ENCODE measurements around the gene LMAN2.

Gene LMAN2

DNA sequence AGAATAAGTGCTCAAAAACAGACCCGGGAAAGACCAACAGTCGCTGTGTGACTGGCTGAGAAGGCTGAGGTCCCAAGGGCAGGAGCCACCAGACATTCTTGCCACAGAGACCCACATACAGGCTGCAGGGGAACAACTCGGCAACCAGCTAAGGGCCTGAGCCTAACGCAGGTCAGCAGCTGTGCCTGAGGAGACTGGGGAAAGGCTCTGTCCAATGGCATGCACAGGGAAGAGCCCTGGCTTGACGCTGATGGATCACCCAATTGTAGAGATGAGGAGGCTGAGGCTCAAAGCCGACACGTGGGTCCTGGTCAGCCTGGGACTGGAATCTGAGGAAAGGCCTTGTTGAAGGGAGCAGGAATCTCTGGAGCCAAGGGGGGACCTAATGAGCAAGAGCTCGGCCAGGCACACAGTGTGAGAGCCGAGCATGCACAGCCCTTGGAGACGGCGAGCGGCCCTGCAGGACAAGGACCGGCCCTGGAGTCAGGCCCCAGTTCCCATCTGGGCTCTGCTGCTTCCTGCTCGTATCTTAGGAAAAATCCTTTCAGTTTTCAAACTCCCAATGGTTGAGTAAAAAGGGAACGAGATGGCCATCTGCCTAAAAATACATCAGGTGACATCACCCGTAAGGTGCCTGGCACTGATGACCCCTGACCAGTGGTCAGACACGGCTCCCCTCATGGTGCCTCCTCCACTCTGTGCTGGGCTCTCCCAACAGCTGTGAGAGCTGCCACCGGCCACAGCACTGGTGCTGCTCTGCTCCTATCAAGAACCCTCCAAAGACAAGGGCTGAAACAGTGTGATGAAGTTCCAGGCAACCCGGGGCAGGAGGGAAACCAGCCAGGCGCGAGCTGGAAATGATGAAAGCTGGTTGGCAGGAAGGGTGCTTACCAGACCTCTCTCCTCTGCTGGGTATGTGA lies 16.4 kb downstream of the LMAN2 start:
- DNase-seq (ENCODE audit: insufficient read length, low spot score) (no peak), FAIRE-seq (no peak)
- TF ChIP-seq CTCF (IDR thresholded peaks at IDR 0.05; ENCODE audit: insufficient read depth, missing control alignments): no peak

GRCh38 chr5:177334155-177334551 lies 17.3 kb downstream of the LMAN2 start:
- TF ChIP-seq CTCF (IDR thresholded peaks at IDR 0.05; ENCODE audit: insufficient read depth, missing control alignments): no peak
- DNase-seq (ENCODE audit: insufficient read length, low spot score): no peak
- FAIRE-seq: no peak

DNA sequence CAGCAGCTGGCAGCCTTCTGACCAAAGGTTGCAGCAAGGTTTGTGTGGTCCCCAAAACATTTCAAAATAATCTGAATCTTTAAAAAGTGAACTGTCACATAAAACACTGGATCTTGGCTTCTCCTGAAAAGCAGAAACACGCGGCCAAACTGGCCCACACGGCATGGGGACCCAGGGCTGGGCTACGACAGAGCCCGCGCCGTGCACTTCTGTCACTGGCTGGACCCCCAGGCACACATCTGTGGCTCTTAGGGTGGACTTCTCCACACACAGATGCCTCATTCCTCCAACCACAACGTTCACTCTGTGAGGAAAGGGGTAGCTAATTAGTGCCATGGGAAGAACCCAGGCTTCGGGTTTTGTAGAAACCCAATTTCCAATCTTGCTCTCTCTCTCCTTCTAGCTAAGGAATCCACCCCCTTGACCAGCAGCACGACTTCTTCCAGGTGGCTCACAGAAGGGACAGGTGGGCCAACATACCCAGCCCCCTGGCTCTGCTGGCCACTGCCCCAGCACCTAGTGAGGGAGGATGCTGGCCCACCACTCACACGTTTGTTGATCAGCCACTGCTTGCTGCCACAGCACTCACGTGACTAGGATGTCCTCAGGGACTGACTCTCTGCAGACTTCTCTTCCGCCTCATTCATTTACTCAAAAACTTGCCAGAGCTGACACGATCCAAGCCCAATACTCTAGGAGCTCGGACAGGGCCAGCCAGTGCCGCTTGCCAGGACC lies 17.9 kb downstream of the LMAN2 start:
- DNase-seq (ENCODE audit: insufficient read length, low spot score) (no peak), FAIRE-seq (no peak)

DNA sequence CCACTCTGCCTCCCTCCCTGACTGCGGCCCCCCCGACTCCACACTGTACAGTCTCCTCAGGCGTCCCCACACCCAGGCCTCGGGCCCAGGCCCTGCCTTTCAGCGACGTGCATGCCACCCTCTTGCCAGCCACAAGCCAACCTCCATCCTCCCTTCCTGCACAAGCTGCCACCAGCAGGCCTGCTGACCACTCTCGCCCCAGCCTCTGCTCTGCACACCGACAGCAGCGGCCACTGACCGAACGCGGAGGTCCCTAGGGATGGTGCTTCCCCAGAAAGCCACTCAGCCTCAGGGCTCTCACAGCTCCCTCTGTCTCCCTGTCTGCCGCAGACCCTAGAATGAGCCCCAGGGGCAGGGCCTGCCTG lies 18.6 kb downstream of the LMAN2 start:
- FAIRE-seq: no peak
- TF ChIP-seq CTCF (IDR thresholded peaks at IDR 0.05; ENCODE audit: insufficient read depth, missing control alignments): no peak
- no peak for DNase-seq (ENCODE audit: insufficient read length, low spot score)

More for the DNA sequence above, 17.9 kb downstream of the LMAN2 start:
- TF ChIP-seq CTCF (IDR thresholded peaks at IDR 0.05; ENCODE audit: insufficient read depth, missing control alignments): no peak

DNA sequence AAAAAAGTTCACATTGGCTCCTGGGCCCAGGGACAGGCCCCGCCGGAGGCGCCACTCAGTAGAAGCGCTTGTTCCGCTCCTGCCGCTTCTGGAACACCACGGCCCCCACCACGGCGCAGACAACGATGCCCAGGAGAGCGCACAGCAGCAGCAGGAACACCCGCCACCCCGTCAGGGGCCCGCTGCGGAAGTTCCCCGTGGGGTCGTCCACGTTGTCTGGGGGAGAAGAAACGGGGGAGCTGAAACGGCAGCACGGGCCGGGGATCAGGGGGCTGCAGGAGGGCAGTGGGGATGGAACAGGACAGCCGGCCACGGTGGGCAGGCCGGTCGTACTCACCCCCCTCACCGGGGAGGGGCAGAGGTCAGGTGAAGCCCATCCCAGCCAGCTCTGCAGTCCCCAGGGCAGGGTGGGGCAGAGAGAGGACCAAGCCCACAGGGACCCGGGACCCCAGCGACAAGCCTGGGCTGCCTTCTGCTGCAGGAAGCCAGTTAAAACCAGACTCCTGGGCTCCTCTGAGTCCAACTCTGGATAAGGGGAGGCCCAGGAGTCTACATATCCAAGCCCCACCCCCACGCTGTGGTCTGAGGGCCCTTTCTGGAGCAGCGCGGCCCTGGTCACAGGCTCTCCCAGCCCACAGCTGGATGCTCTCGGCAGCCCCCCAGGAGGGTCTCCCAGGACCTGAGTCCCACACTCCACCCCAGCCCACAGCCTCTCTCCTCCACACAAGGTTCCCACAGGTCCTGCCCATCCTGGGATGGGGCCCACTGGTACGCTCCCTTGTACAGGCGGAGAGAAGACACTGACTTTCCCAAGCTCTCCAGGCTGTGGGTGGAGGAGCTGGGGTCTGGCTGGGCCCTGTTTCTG lies 19.2 kb downstream of the LMAN2 start:
- TF ChIP-seq CTCF (IDR thresholded peaks at IDR 0.05; ENCODE audit: insufficient read depth, missing control alignments): no peak
- DNase-seq (ENCODE audit: insufficient read length, low spot score) (no peak), FAIRE-seq (no peak)

DNA sequence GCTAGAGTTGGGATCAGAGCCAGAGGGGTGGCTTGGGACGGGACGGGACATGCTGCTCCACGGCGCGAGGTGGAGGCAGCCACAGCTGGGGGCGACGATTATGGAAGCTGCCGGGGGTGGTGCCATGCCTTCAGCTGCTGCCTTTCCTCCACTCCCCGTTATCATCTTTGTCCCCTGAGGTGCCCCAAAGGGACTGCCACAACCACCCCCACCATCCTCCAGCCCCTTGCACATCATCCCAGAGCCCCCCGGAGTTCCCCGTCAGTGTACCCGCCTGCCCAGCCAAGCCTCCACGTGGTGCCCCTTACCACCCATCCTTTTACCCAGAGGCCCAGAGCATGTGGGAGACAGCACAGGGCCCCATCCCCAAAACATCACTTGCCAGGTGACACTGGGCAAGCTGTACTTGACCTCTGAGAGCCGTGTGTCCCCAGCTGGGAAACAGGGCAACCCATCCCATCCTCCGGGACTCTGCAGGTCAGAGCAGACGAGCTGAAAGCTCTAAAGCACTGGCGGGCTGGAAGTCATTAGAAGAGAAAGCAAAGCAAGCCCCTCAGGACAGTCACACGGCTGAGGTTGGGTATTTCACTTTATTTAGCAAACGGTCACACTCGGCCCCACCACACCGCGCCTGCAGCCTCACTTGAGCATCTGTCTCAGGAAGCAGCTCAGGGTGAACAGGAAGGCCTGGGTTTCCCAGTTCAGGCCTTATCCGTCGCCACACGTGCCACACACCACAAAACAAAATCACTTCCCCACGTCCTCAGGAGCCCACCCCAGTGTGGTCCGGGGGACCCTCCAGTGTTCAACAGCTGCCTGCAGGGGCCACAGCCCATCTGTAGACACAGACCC lies 20.3 kb downstream of the LMAN2 start:
- no peak for TF ChIP-seq CTCF (IDR thresholded peaks at IDR 0.05; ENCODE audit: insufficient read depth, missing control alignments)
- FAIRE-seq (no peak), DNase-seq (ENCODE audit: insufficient read length, low spot score) (no peak)

All from D721Med (cell line).